Trophoblast cell (in vitro differentiated cells and primary cell): ENCODE measurements around the gene PITRM1.

Experiments
- DNase-seq, 2 donors: peaks; one replicate each; pipeline ENCODE4 v3.0.0-alpha.2; 2016
- H2AFZ ChIP-seq: 2 replicates; pipeline ENCODE4 v1.6.1; 2013; ENCODE audit warnings: low read length, moderate library complexity, mild to moderate bottlenecking; ENCODE audit not compliant: insufficient read depth, poor library complexity
- H2AK5ac ChIP-seq: 2 replicates; pipeline ENCODE4 v1.6.1; 2013; ENCODE audit warnings: mild to moderate bottlenecking, low read length
- H2BK120ac ChIP-seq: 2 replicates; pipeline ENCODE4 v1.6.1; 2013; ENCODE audit warnings: low read length, mild to moderate bottlenecking, moderate library complexity; ENCODE audit not compliant: insufficient read depth, poor library complexity
- H2BK12ac ChIP-seq: 2 replicates; pipeline ENCODE4 v1.6.1; 2013; ENCODE audit warnings: mild to moderate bottlenecking, low read length, moderate library complexity
- H2BK5ac ChIP-seq: 2 replicates; pipeline ENCODE4 v1.6.1; 2013; ENCODE audit warnings: low read length, low read depth, moderate library complexity, mild to moderate bottlenecking; ENCODE audit not compliant: poor library complexity
- H3K14ac ChIP-seq: 2 replicates; pipeline ENCODE4 v1.6.1; 2013; ENCODE audit warnings: mild to moderate bottlenecking, low read length
- H3K18ac ChIP-seq: 2 replicates; pipeline ENCODE4 v1.6.1; 2013; ENCODE audit warnings: mild to moderate bottlenecking, low read length
- H3K23ac ChIP-seq: 2 replicates; pipeline ENCODE4 v1.6.1; 2013; ENCODE audit warnings: low read length
- H3K27ac ChIP-seq: 2 replicates; pipeline ENCODE4 v1.5.1; 2013; ENCODE audit warnings: low read depth, mild to moderate bottlenecking, inconsistent platforms, low read length, moderate library complexity
- H3K27me3 ChIP-seq: 2 replicates; pipeline ENCODE4 v1.6.1; 2013; ENCODE audit warnings: inconsistent platforms, mild to moderate bottlenecking, low read length, moderate library complexity; ENCODE audit not compliant: insufficient read depth
- H3K36me3 ChIP-seq, 2 experiments: 1 replicate in 1 of 2; 2 replicates in 1 of 2; pipeline ENCODE4 v1.6.1; 2013; ENCODE audit warnings: low read length in 2 of 2, mild to moderate bottlenecking in 2 of 2, moderate library complexity in 1 of 2; ENCODE audit not compliant: insufficient read depth in 2 of 2, control insufficient read depth in 1 of 2
- H3K4ac ChIP-seq: 2 replicates; pipeline ENCODE4 v1.6.1; 2013; ENCODE audit warnings: low read depth, mild to moderate bottlenecking, low read length, moderate library complexity
- H3K4me1 ChIP-seq, 2 experiments: 1 replicate in 1 of 2; 2 replicates in 1 of 2; pipeline ENCODE4 v1.6.1; 2013; ENCODE audit warnings: low read length in 2 of 2, mild to moderate bottlenecking in 2 of 2, moderate library complexity in 1 of 2; ENCODE audit not compliant: insufficient read depth in 2 of 2, control insufficient read depth in 1 of 2
- H3K4me2 ChIP-seq: 2 replicates; pipeline ENCODE4 v1.6.1; 2013; ENCODE audit warnings: inconsistent platforms, mild to moderate bottlenecking, low read length, moderate library complexity
- H3K4me3 ChIP-seq: 2 replicates; pipeline ENCODE4 v1.5.1; 2013; ENCODE audit warnings: mild to moderate bottlenecking, low read depth, low read length, inconsistent platforms
- H3K79me1 ChIP-seq: one replicate; pipeline ENCODE4 v1.6.1; 2013; ENCODE audit warnings: low read length
- H3K79me2 ChIP-seq: 2 replicates; pipeline ENCODE4 v1.6.1; 2013; ENCODE audit warnings: low read length, mild to moderate bottlenecking; ENCODE audit not compliant: control insufficient read depth, insufficient read depth, poor library complexity
- H3K9ac ChIP-seq: 2 replicates; pipeline ENCODE4 v1.6.1; 2013; ENCODE audit warnings: mild to moderate bottlenecking, low read length
- H3K9me3 ChIP-seq: 2 replicates; pipeline ENCODE4 v1.6.1; 2013; ENCODE audit warnings: low read depth, mild to moderate bottlenecking, control low read depth, inconsistent platforms, low read length; ENCODE audit not compliant: insufficient read depth
- H4K12ac ChIP-seq: 2 replicates; pipeline ENCODE4 v1.6.1; 2013; ENCODE audit warnings: low read depth, mild to moderate bottlenecking, low read length, moderate library complexity
- H4K8ac ChIP-seq: 2 replicates; pipeline ENCODE4 v1.6.1; 2013; ENCODE audit warnings: low read depth, mild to moderate bottlenecking, low read length, moderate library complexity
- H4K91ac ChIP-seq: one replicate; pipeline ENCODE4 v1.6.1; 2013; ENCODE audit warnings: low read depth, mild to moderate bottlenecking, low read length, moderate library complexity
- WGBS: extraction: QIAGEN DNeasy Blood & Tissue Kit; methylation state at CpG from one replicate; pipeline ENCODE4 v1.1.7; 2013; ENCODE audit warnings: missing lambda C conversion rate; ENCODE audit not compliant: insufficient read length, insufficient coverage; ENCODE audit errors: extremely low coverage; 5-methylcytosine and 5-hydroxymethylcytosine counted together

Gene PITRM1

DNA sequence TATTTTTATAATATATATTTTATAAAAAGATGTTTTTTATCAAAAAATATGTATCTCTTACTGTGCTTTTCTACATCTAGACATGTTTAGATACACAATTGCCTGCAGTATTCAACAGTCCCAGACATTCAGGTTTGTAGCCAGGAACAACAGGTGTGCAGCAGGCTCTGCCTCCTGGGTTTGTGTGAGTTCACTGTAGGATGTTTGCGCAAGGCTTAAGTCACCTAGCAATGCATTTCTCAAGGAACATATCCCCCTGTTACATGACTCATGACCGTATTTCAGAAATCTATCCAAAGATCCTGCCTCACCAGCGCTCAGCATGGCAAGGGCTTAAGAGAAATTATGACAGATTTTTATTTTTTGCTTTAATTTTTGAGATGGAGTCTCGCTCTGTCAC lies 41.5 kb downstream of the PITRM1 start:
- no peak overlapping the region for H3K9ac ChIP-seq
- no CpG with 5 or more reads among the region's 4 CpGs for WGBS

DNA sequence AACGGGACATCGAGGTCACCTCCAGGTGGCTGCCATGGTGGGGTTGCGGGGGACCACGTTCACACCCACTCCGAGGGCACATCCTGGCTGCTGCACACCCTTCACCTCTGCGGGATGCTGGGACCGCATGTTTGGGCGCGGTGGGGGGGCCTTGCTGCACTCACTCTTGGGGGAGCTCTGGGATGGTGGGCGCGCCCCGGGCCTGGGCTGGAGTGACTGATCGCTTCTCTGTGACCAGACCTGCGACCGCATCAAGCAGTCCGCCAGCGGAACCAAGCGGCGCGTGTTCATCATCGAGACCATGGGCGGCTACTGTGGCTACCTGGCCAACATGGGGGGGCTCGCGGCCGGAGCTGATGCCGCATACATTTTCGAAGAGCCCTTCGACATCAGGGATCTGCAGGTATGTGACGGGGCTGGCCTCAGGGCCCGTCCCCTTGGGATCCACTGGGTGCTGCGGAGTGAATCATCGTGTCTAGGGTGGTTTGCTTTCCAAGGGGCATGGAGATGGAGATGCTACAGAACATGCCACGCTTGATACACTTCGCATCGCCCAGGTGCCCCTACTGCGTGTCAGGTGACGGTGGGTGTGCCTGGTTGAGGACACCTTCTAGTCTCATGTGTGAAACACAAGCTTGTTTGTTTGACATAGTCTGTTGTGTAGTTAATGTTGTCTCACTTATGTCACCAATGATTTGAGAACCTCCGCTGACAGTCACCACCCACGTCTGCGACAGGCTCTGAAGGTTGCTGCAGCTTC lies 42.8 kb downstream of the PITRM1 start:
- no peak overlapping the region for H2BK12ac ChIP-seq
- H4K91ac ChIP-seq, result no peak overlapping the region
- no peak overlapping the region for H3K9ac ChIP-seq
- peaks cover 2% of the 10 kb centered on the region for H3K9me3 ChIP-seq
- H3K4me3 ChIP-seq, result no peak overlapping the region
- no peak overlapping the region for H3K18ac ChIP-seq
- H3K79me2 ChIP-seq, result no peaks in the 10 kb centered on the region
- no peak for DNase-seq
- peaks cover 80 to 87% of the 10 kb centered on the region in 2 experiments for H3K36me3 ChIP-seq
- no peaks in the 10 kb centered on the region for H3K27me3 ChIP-seq
- no peak overlapping the region for H3K23ac ChIP-seq
- H3K27ac ChIP-seq, result no peak overlapping the region
- H2AK5ac ChIP-seq, result no peak overlapping the region
- H2BK120ac ChIP-seq, result no peak overlapping the region
- no peak overlapping the region for H3K14ac ChIP-seq
- no CpG with 5 or more reads among the region's 40 CpGs for WGBS
- no peak overlapping the region for H4K12ac ChIP-seq
- no peak overlapping the region for H2BK5ac ChIP-seq
- H2AFZ ChIP-seq, result no peak overlapping the region
- H3K4ac ChIP-seq, result no peak overlapping the region
- no peak overlapping the region for H4K8ac ChIP-seq
- peaks cover 2% of the 10 kb centered on the region for H3K79me1 ChIP-seq
- no peak overlapping the region for H3K4me2 ChIP-seq
- H3K4me1 ChIP-seq, result peaks cover 5 to 6% of the 10 kb centered on the region in 2 experiments

More for the DNA sequence above, 41.5 kb downstream of the PITRM1 start:
- no peak overlapping the region for H2AK5ac ChIP-seq
- no peak overlapping the region for H3K4me3 ChIP-seq
- H3K4me1 ChIP-seq, result peaks cover 5 to 6% of the 10 kb centered on the region in 2 experiments
- no peak overlapping the region for H4K8ac ChIP-seq
- no peak overlapping the region for H3K14ac ChIP-seq
- H4K91ac ChIP-seq, result no peak overlapping the region
- DNase-seq, result peak; percentile 78 to 86
- H3K4ac ChIP-seq, result no peak overlapping the region
- H2AFZ ChIP-seq, result no peak overlapping the region
- H3K79me1 ChIP-seq, result no peaks in the 10 kb centered on the region
- no peak overlapping the region for H2BK120ac ChIP-seq
- no peaks in the 10 kb centered on the region for H3K27me3 ChIP-seq
- peaks cover 2% of the 10 kb centered on the region for H3K9me3 ChIP-seq
- no peak overlapping the region for H3K18ac ChIP-seq
- H2BK5ac ChIP-seq, result no peak overlapping the region
- H3K79me2 ChIP-seq, result no peaks in the 10 kb centered on the region
- H3K36me3 ChIP-seq, result peaks cover 76 to 85% of the 10 kb centered on the region in 2 experiments
- H3K4me2 ChIP-seq, result no peak overlapping the region
- no peak overlapping the region for H3K27ac ChIP-seq
- H2BK12ac ChIP-seq, result no peak overlapping the region
- H4K12ac ChIP-seq, result no peak overlapping the region
- H3K23ac ChIP-seq, result no peak overlapping the region

DNA sequence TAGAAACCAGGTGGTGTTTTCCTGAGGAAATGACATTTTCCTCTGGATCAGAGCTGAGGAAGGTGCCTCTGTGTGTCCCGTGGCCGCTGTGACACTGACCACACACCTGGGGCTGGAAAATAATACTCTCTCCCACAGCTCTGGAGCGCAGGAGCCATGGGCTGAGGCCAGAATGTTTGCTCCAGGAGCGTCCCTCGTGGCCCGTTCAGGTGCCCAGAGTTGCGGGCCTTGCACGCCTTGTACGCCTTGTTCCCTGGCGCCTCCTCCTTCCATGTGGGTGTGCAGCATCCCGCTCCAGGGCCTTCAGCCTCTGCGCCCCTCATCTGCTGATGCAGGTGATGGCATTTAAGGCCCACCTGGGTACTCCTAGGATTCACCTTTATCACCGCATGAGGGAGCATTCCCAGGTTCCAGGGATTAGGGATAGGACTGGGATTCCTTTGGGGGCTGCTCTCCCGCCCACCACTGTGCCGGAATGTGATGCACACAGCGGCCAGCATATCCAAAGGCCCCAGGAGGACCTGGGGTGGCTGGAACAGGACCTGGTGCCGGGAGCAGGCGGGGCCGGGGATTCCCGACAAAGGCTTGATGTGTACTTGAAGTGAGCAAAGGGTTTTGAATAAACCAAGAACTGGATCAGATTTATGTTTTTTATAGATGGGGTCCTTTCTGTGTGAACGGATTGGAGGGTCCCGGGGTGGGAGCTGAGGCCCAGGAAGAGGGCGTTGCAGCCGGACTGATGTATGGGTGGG lies 44.0 kb downstream of the PITRM1 start:
- Histone ChIP-seq H2BK120ac (no peak overlapping the region), H3K79me2 (no peaks in the 10 kb centered on the region), H2AFZ (no peak overlapping the region), H3K36me3 (peaks cover 86 to 90% of the 10 kb centered on the region in 2 experiments), H4K8ac (no peak overlapping the region), H3K9ac (no peak overlapping the region), H3K18ac (no peak overlapping the region), H3K23ac (no peak overlapping the region), H3K79me1 (peaks cover 2% of the 10 kb centered on the region), H4K12ac (no peak overlapping the region), H3K4me2 (no peak overlapping the region), H3K4ac (no peak overlapping the region), H3K14ac (no peak overlapping the region), H3K27ac (no peak overlapping the region), H4K91ac (no peak overlapping the region), H3K4me3 (no peak overlapping the region), H3K27me3 (no peaks in the 10 kb centered on the region), H2BK12ac (no peak overlapping the region), H2AK5ac (no peak overlapping the region), H3K9me3 (peaks cover 2% of the 10 kb centered on the region), H3K4me1 (peaks cover 5 to 6% of the 10 kb centered on the region in 2 experiments), H2BK5ac (no peak overlapping the region)
- WGBS, result no CpG with 5 or more reads among the region's 24 CpGs
- no peak for DNase-seq

DNA sequence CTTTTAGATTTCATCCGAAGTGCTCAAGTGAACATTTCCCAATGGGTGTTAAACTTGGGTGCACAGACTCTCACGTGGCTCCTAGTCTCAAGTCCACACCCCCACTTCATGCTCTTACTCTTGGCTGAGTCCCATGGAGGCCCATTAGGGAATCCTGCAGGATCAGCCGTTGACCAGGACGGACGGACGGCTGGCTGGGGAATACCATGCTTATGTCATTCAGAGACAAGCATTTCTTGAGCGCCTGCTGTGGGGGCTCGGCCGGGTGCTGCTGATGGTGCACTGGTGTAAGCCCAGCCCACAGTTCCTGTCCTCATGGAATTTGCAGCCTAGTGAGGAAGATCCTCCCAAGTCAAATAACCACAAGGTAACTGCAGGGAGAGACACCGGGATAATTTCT lies 44.7 kb downstream of the PITRM1 start:
- Histone ChIP-seq H3K79me1 (peaks cover 2% of the 10 kb centered on the region), H4K12ac (no peak overlapping the region), H3K4me1 (peaks cover 5 to 6% of the 10 kb centered on the region in 2 experiments), H3K18ac (no peak overlapping the region), H3K4me3 (no peak overlapping the region), H3K27me3 (no peaks in the 10 kb centered on the region), H2AFZ (no peak overlapping the region), H3K9ac (no peak overlapping the region), H4K8ac (no peak overlapping the region), H4K91ac (no peak overlapping the region), H2BK120ac (no peak overlapping the region), H3K23ac (no peak overlapping the region), H3K9me3 (peaks cover 2% of the 10 kb centered on the region), H3K36me3 (peaks cover 87 to 90% of the 10 kb centered on the region in 2 experiments), H3K27ac (no peak overlapping the region), H3K14ac (no peak overlapping the region), H3K4ac (no peak overlapping the region), H2AK5ac (no peak overlapping the region), H2BK12ac (no peak overlapping the region), H2BK5ac (no peak overlapping the region), H3K4me2 (no peak overlapping the region), H3K79me2 (no peaks in the 10 kb centered on the region)
- peak; percentile 21 to 35 for DNase-seq
- no CpG with 5 or more reads among the region's 10 CpGs for WGBS
